Fibroblast of lung (primary cell): ENCODE data around the gene FAM114A1. TPM values are rescaled to one million over a fixed set of nuclear protein-coding genes. Genes with fewer than 3 reads are reported as not detected.
A peak's percentile ranks its signal among the peaks of the same experiment; 100 is the strongest.

ENCODE experiments used
- DNase-seq, 2 donors: peaks; one replicate each; pipeline versions ENCODE4 v3.0.0 to v3.0.0-alpha.2; 2010; ENCODE audit warnings: low read depth in 2 of 2
- H2AFZ ChIP-seq: 2 replicates; pipeline ENCODE4 v1.5.1; 2012; ENCODE audit warnings: low read length, control low read depth, inconsistent platforms
- H3K27ac ChIP-seq: 2 replicates; pipeline ENCODE4 v1.5.1; 2011; ENCODE audit warnings: low read length, control low read depth; ENCODE audit not compliant: insufficient read depth
- H3K27me3 ChIP-seq: 2 replicates; pipeline ENCODE4 v1.5.1; 2011; ENCODE audit warnings: mild to moderate bottlenecking, low read length; ENCODE audit not compliant: control insufficient read depth, insufficient read depth
- H3K36me3 ChIP-seq: 2 replicates; pipeline ENCODE4 v1.5.1; 2011; ENCODE audit warnings: low read length; ENCODE audit not compliant: control insufficient read depth, insufficient read depth
- H3K4me1 ChIP-seq: 2 replicates; pipeline ENCODE4 v1.5.1; 2011; ENCODE audit warnings: low read length; ENCODE audit not compliant: control insufficient read depth, insufficient read depth; ENCODE audit errors: extremely low read depth
- H3K4me2 ChIP-seq: 2 replicates; pipeline ENCODE4 v1.5.1; 2011; ENCODE audit warnings: low read length, control low read depth; ENCODE audit not compliant: insufficient read depth; ENCODE audit errors: extremely low read depth
- H3K4me3 ChIP-seq, 4 experiments: fragments of 200-600 bp in 1 of 4; sonication (generic) in 1 of 4; replicated peaks in 1 of 4; 2 replicates each; pipeline ENCODE4 v1.5.1; 2011 to 2016; ENCODE audit warnings: low read length in 4 of 4, low read depth in 3 of 4, mild to moderate bottlenecking in 3 of 4, control low read depth in 2 of 4, inconsistent platforms in 1 of 4, mixed read lengths in 1 of 4; ENCODE audit not compliant: insufficient read depth in 1 of 4; ENCODE audit errors: control extremely low read depth in 1 of 4
- H3K79me2 ChIP-seq: 2 replicates; pipeline ENCODE4 v1.5.1; 2012; ENCODE audit warnings: mild to moderate bottlenecking, low read length, inconsistent platforms; ENCODE audit not compliant: control insufficient read depth, insufficient read depth
- H3K9ac ChIP-seq: 2 replicates; pipeline ENCODE4 v1.5.1; 2011; ENCODE audit warnings: mild to moderate bottlenecking, low read length, control low read depth; ENCODE audit not compliant: insufficient read depth
- H3K9me3 ChIP-seq: 2 replicates; pipeline ENCODE4 v1.5.1; 2012; ENCODE audit warnings: low read depth, low read length; ENCODE audit not compliant: control insufficient read depth, insufficient read depth
- H4K20me1 ChIP-seq: 2 replicates; pipeline ENCODE4 v1.5.1; 2011; ENCODE audit warnings: low read length; ENCODE audit not compliant: control insufficient read depth, insufficient read depth; ENCODE audit errors: extremely low read depth
- EZH2 ChIP-seq: IDR thresholded peaks from 2 replicates; pipeline ENCODE4 v1.5.1; 2012; ENCODE audit warnings: low read length, control low read depth, mild to moderate bottlenecking; ENCODE audit errors: missing control alignments
- polyA plus RNA-seq, 2 donors: library from polyadenylated mRNA; depleted of rRNA in 1 of 2; stranded (reverse) in 1 of 2; unstranded in 1 of 2; fragments of >200 nt; gene quantifications; 2 replicates each; pipeline ENCODE4 v1.2.1, GENCODE V29; 2011 to 2012; ENCODE audit warnings: missing spikeins in 1 of 2
- total RNA-seq: library from RNA; depleted of rRNA; stranded (reverse); fragments of >200 nt; gene quantifications from 2 replicates; pipeline ENCODE4 v1.2.1, GENCODE V29; 2014
- TF ChIP-seq, protein P1 (sequence below), 2 donors: IDR thresholded peaks in 1 of 2; conservative IDR thresholded peaks in 1 of 2; 1 replicate in 1 of 2; 2 replicates in 1 of 2; pipeline ENCODE4 v1.5.1; 2011 to 2012; ENCODE audit warnings: low read length in 2 of 2, control low read depth in 1 of 2, inconsistent platforms in 1 of 2, low read depth in 1 of 2, mild to moderate bottlenecking in 1 of 2

The FAM114A1 gene
- total and polyA plus RNA-seq, 2 donors (not counting 1 experiment from before 2014, with no cell fraction given): 296 to 402 TPM

DNA sequence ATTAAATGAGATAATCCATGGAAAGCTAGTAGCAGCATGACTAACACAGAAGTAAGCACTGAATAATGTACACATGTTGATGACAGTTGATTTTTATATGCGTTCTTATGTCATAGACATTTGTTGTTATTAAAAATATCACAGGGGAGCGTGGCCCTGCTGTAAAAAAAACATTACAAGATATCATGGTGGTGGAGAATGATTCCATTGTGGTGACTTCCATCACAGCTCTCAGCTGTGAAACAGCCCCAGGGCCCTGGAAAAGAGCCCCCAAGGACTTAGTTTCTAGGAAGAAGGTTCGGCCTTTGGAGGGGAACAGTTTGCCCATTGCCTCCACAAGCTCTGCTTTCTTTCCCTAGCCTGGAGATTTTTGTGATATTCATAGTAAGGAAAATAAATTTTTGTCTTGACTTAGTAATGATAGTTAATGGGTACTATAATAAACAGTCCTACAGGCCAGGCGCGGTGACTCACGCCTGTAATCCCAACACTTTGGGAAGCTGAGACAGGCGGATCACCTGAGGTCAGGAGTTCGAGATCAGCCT is 49.9 kb downstream of the FAM114A1 start:
- Histone ChIP-seq H3K9me3 (no peaks in the 10 kb centered on the region), H3K27ac (no peak overlapping the region), H3K4me3 (no peak overlapping the region), H3K9ac (no peak overlapping the region), H2AFZ (no peak overlapping the region), H4K20me1 (no peaks in the 10 kb centered on the region), H3K79me2 (no peaks in the 10 kb centered on the region), H3K27me3 (no peaks in the 10 kb centered on the region), H3K4me2 (no peak overlapping the region), H3K36me3 (peaks cover 20% of the 10 kb centered on the region), H3K4me1 (no peaks in the 10 kb centered on the region)
- TF ChIP-seq, protein P1, sequence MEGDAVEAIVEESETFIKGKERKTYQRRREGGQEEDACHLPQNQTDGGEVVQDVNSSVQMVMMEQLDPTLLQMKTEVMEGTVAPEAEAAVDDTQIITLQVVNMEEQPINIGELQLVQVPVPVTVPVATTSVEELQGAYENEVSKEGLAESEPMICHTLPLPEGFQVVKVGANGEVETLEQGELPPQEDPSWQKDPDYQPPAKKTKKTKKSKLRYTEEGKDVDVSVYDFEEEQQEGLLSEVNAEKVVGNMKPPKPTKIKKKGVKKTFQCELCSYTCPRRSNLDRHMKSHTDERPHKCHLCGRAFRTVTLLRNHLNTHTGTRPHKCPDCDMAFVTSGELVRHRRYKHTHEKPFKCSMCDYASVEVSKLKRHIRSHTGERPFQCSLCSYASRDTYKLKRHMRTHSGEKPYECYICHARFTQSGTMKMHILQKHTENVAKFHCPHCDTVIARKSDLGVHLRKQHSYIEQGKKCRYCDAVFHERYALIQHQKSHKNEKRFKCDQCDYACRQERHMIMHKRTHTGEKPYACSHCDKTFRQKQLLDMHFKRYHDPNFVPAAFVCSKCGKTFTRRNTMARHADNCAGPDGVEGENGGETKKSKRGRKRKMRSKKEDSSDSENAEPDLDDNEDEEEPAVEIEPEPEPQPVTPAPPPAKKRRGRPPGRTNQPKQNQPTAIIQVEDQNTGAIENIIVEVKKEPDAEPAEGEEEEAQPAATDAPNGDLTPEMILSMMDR (conservative IDR thresholded peaks at IDR 0.05 in 1 of 2, IDR thresholded peaks at IDR 0.05 in 1 of 2; ENCODE audit: low read depth in 1 of 2, low read length in 2 of 2): no peak
- TF ChIP-seq EZH2: no peak
- peak in 1 of 2 donors; percentile 13 for DNase-seq

DNA sequence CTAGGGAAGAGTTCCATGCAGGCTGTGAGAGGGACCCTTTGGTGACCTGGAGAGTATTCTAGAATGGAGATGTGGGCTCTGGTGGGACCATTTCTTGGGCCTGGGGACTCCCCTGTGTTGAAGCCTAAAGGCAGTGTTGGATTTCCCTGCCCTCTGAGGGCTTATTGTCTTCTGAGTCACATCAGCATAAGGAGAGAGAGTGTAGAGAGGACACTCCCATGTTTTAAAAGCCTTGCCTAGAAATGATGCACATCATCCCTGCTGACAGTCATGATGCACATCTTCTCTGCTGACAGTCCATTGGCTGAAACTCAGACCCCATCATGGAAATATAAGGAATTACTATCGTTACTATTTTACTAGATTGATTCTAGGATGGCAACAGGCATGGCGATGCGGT is 51.9 kb downstream of the FAM114A1 start:
- H3K4me1 ChIP-seq: no peaks in the 10 kb centered on the region
- H3K9ac ChIP-seq: no peak overlapping the region
- no peak overlapping the region for H3K4me3 ChIP-seq
- no peaks in the 10 kb centered on the region for H3K79me2 ChIP-seq
- no peak overlapping the region for H3K27ac ChIP-seq
- no peak for TF ChIP-seq EZH2
- TF ChIP-seq, protein P1 (conservative IDR thresholded peaks at IDR 0.05 in 1 of 2, IDR thresholded peaks at IDR 0.05 in 1 of 2; ENCODE audit: low read depth in 1 of 2, low read length in 2 of 2): no peak
- H2AFZ ChIP-seq: no peak overlapping the region
- H3K27me3 ChIP-seq: no peaks in the 10 kb centered on the region
- H3K9me3 ChIP-seq: no peaks in the 10 kb centered on the region
- H3K36me3 ChIP-seq: peaks cover 20% of the 10 kb centered on the region
- no peaks in the 10 kb centered on the region for H4K20me1 ChIP-seq
- no peak overlapping the region for H3K4me2 ChIP-seq
- DNase-seq: no peak

DNA sequence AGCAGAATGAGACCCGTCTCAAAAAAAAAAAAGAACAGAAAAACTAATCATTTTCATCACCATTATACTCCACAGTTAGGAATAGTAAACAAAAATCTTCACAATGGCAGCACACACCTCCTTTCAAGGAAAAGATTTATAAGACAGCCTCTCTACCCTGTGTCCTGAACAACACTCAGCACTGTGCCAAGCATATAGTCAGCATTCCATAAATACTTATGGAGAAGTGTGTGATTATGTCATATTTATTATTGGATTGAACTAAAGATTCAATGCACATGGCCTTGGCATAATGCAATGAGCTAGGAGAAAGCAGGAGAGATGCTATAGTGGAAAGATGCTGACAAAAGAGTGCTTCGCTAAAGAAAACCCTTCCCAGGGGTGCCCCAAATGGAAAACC is 52.6 kb downstream of the FAM114A1 start:
- Histone ChIP-seq H3K4me3 (no peak overlapping the region), H3K27ac (no peak overlapping the region), H2AFZ (no peak overlapping the region), H4K20me1 (no peaks in the 10 kb centered on the region), H3K27me3 (no peaks in the 10 kb centered on the region), H3K9ac (no peak overlapping the region), H3K79me2 (no peaks in the 10 kb centered on the region), H3K4me1 (no peaks in the 10 kb centered on the region), H3K36me3 (peaks cover 16% of the 10 kb centered on the region), H3K4me2 (no peak overlapping the region), H3K9me3 (no peaks in the 10 kb centered on the region)
- DNase-seq: peak in 1 of 2 donors; percentile 33
- TF ChIP-seq, protein P1 (conservative IDR thresholded peaks at IDR 0.05 in 1 of 2, IDR thresholded peaks at IDR 0.05 in 1 of 2; ENCODE audit: low read depth in 1 of 2, low read length in 2 of 2): no peak
- TF ChIP-seq EZH2: no peak
